Esophagus muscularis mucosa (tissue), 4 donors: ENCODE results near the gene CBFA2T3. TPM values are rescaled to one million over a fixed set of nuclear protein-coding genes. Genes with fewer than 3 reads are reported as not detected.

ENCODE experiments used
- DNase-seq: peaks from one replicate; pipeline ENCODE4 v3.0.0-alpha.2; 2017; ENCODE audit errors: extremely low spot score
- H3K27ac ChIP-seq, 4 donors: fragments of 200-600 bp; sonication (generic); replicated peaks in 1 of 4; 1 replicate in 3 of 4; 2 replicates in 1 of 4; pipeline ENCODE4 v1.5.1; 2016 to 2019; ENCODE audit warnings: mild to moderate bottlenecking in 1 of 4
- H3K27me3 ChIP-seq, 4 donors: fragments of 200-600 bp; sonication (generic); one replicate each; pipeline versions ENCODE4 v1.5.1 to v1.6.0; 2016 to 2019
- H3K36me3 ChIP-seq, 4 donors: fragments of 200-600 bp; sonication (generic); one replicate each; pipeline ENCODE4 v1.5.1; 2016 to 2019
- H3K4me1 ChIP-seq, 4 donors: fragments of 200-600 bp; sonication (generic); one replicate each; pipeline ENCODE4 v1.5.1; 2016 to 2019
- H3K4me3 ChIP-seq, 4 donors: fragments of 200-600 bp; sonication (generic); 1 replicate in 2 of 4; 2 replicates in 2 of 4; pipeline ENCODE4 v1.5.1; 2016 to 2019; ENCODE audit warnings: mild to moderate bottlenecking in 4 of 4, moderate library complexity in 1 of 4
- H3K9me3 ChIP-seq, 4 donors: fragments of 200-600 bp; sonication (generic); 1 replicate in 3 of 4; 2 replicates in 1 of 4; pipeline ENCODE4 v1.5.1; 2016 to 2019
- CTCF ChIP-seq, 3 experiments: fragments of 200-600 bp in 2 of 3; fragments of 450-650 bp in 1 of 3; sonication (generic) in 2 of 3; IDR thresholded peaks; one replicate each; pipeline ENCODE4 v1.5.1; 2017 to 2019; ENCODE audit warnings: antibody characterized with exemption in 3 of 3, mild to moderate bottlenecking in 2 of 3, moderate library complexity in 1 of 3
- EP300 ChIP-seq: sonication (generic); formaldehyde crosslinking; IDR thresholded peaks from one replicate; pipeline ENCODE4 v1.6.1; 2017; ENCODE audit warnings: antibody characterized with exemption
- POLR2A ChIP-seq: fragments of 450-650 bp; IDR thresholded peaks from one replicate; pipeline ENCODE4 v1.6.1; 2017; ENCODE audit warnings: antibody characterized with exemption, moderate library complexity, mild to moderate bottlenecking, low read depth
- POLR2AphosphoS5 ChIP-seq, 2 donors: sonication (generic); formaldehyde crosslinking; IDR thresholded peaks; one replicate each; pipeline ENCODE4 v1.6.1; 2017; ENCODE audit warnings: antibody characterized with exemption in 2 of 2
- WGBS: methylation state at CpG from one replicate; pipeline ENCODE4 v1.1.5; 2018; 5-methylcytosine and 5-hydroxymethylcytosine counted together
- intact Hi-C: fragments of 100-400 bp; cut with DNase I; formaldehyde crosslinking; loops from one replicate; pipeline ENCODE4 v1.15.1; 2023
- total RNA-seq, 4 donors: library from RNA; depleted of rRNA; stranded (reverse); fragments of >200 nt; gene quantifications; one replicate each; pipeline versions ENCODE4 v1.1.0 to v1.2.1, GENCODE V29; 2016

The CBFA2T3 gene
- total RNA-seq, 4 donors from 2014 or later, result 2.0 to 10.4 (median 3.5) TPM

GRCh38 chr16:88930716-88931115 is 46.3 kb downstream of the CBFA2T3 start:
- no peaks in the 10 kb centered on the region for H3K36me3 ChIP-seq
- DNase-seq, result no peak
- 80% methylated on average over 12 of the region's 12 CpGs for WGBS
- no peak overlapping the region for H3K27ac ChIP-seq
- no peak overlapping the region for H3K4me3 ChIP-seq
- intact Hi-C loops, result no loop called here
- peaks cover 0 to 79% (median 2%) of the 10 kb centered on the region in 4 donors for H3K27me3 ChIP-seq
- peaks cover 2 to 11% (median 5%) of the 10 kb centered on the region in 4 donors for H3K4me1 ChIP-seq
- no peak for TF ChIP-seq EP300
- TF ChIP-seq POLR2AphosphoS5 (IDR thresholded peaks at IDR 0.05), result no peak
- TF ChIP-seq CTCF (IDR thresholded peaks at IDR 0.05), result no peak
- TF ChIP-seq POLR2A, result no peak
- no peaks in the 10 kb centered on the region for H3K9me3 ChIP-seq

GRCh38 chr16:88929091-88929445 is 47.9 kb downstream of the CBFA2T3 start:
- no peak for DNase-seq
- H3K27ac ChIP-seq, result no peak overlapping the region
- intact Hi-C loops, result no loop called here
- TF ChIP-seq POLR2AphosphoS5 (IDR thresholded peaks at IDR 0.05) (no peak), CTCF (IDR thresholded peaks at IDR 0.05) (no peak), POLR2A (no peak), EP300 (no peak)
- H3K36me3 ChIP-seq, result no peaks in the 10 kb centered on the region
- peaks cover 0 to 75% (median 2%) of the 10 kb centered on the region in 4 donors for H3K27me3 ChIP-seq
- H3K4me3 ChIP-seq, result no peak overlapping the region
- peaks cover 11 to 21% (median 18%) of the 10 kb centered on the region in 4 donors for H3K4me1 ChIP-seq
- WGBS, result 48% methylated on average over 9 of the region's 14 CpGs
- no peaks in the 10 kb centered on the region for H3K9me3 ChIP-seq

GRCh38 chr16:88928405-88929090 is 48.5 kb downstream of the CBFA2T3 start:
- 63% methylated on average over 29 of the region's 31 CpGs for WGBS
- peaks cover 0 to 74% (median 2%) of the 10 kb centered on the region in 4 donors for H3K27me3 ChIP-seq
- no peak for DNase-seq
- no peak overlapping the region for H3K4me3 ChIP-seq
- TF ChIP-seq POLR2AphosphoS5 (IDR thresholded peaks at IDR 0.05), result no peak
- TF ChIP-seq POLR2A, result no peak
- no peak for TF ChIP-seq CTCF (IDR thresholded peaks at IDR 0.05)
- TF ChIP-seq EP300, result no peak
- intact Hi-C loops, result no loop called here
- H3K9me3 ChIP-seq, result no peaks in the 10 kb centered on the region
- peaks cover 11 to 26% (median 23%) of the 10 kb centered on the region in 4 donors for H3K4me1 ChIP-seq
- H3K27ac ChIP-seq, result no peak overlapping the region
- H3K36me3 ChIP-seq, result no peaks in the 10 kb centered on the region

DNA sequence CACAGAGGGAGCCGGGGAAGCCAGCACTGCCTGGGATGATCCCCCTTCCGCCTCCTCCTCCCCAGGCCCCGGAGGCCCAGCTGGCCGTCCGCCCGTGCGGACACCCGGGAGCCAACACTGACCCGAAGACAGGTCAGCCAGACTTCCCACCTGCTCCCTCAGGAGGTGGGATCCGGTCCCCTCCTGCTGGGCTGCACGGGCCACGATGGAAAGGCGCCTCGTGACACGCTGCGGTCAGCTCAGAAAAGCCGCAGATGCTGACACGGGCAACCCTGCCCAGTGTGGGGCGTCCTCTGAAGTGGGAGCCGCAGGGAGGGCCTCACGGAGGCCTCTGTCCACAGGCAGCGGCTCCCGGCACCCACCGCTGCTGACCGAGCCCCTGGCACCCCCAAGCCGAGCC is 49.3 kb downstream of the CBFA2T3 start:
- WGBS, result no CpG with 5 or more reads among the region's 26 CpGs
- TF ChIP-seq CTCF (IDR thresholded peaks at IDR 0.05), result no peak
- no peak for TF ChIP-seq EP300
- no peak for TF ChIP-seq POLR2AphosphoS5 (IDR thresholded peaks at IDR 0.05)
- TF ChIP-seq POLR2A, result no peak
- intact Hi-C loops, result no loop called here

GRCh38 chr16:88927010-88927409 is 50.0 kb downstream of the CBFA2T3 start:
- TF ChIP-seq POLR2AphosphoS5 (IDR thresholded peaks at IDR 0.05) (no peak), POLR2A (no peak), CTCF (IDR thresholded peaks at IDR 0.05) (no peak), EP300 (no peak)
- H3K4me3 ChIP-seq, result no peak overlapping the region
- no peak for DNase-seq
- WGBS, result 91% methylated on average over 11 of the region's 21 CpGs
- H3K27ac ChIP-seq, result no peak overlapping the region
- intact Hi-C loops, result no loop called here
- H3K4me1 ChIP-seq, result peaks cover 25 to 36% (median 34%) of the 10 kb centered on the region in 4 donors
- peaks cover 0 to 79% (median 2%) of the 10 kb centered on the region in 4 donors for H3K27me3 ChIP-seq
- H3K9me3 ChIP-seq, result no peaks in the 10 kb centered on the region
- no peaks in the 10 kb centered on the region for H3K36me3 ChIP-seq

More for the DNA sequence above, 49.3 kb downstream of the CBFA2T3 start:
- Histone ChIP-seq H3K27me3 (peaks cover 0 to 78% (median 2%) of the 10 kb centered on the region in 4 donors), H3K36me3 (no peaks in the 10 kb centered on the region), H3K27ac (no peak overlapping the region), H3K4me1 (peaks cover 19 to 35% (median 27%) of the 10 kb centered on the region in 4 donors), H3K4me3 (no peak overlapping the region), H3K9me3 (no peaks in the 10 kb centered on the region)
- no peak for DNase-seq
